ENCODE measurements around the gene WNK2.

Gene WNK2

DNA sequence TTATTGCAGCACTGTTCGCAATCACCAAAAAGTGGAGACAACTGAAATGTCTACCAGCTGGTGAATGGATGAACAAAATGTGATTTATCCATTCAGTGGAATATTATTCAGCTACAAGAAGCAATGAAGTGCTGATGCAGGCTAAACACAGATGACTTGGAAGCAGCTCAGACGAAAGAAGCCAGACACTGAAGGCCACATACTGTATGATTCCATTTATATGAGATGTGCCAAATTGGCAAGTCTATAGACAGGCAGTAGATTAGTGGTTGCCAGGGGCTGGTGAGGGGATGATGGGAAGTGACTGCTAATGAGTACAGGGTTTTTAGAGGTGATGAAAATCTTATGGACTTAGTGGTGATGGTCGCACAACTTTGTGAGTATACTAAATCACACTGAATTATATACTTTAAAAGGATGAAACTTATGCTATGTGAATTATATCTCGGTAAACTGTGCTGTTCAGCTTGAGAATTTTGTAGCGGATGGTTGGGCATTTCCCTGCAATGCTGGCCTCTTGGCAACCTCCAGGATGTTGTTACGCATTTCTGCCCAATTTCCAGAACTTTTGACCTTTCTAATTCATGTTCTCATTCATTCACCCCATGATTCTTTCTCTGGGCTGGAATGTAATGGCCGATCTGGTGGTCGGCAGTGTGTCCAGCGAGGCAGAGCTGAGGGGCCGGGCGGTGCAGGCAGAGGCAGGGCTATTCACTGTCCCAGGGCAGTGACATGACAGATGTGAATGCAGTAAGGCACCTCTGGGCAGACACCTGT, 22.0 kb upstream of the WNK2 start:
- DNase-seq: peak; percentile 19

- no peak for DNase-seq
Observed at GRCh38 chr9:93164085-93164484, 19.9 kb upstream of the WNK2 start.

GRCh38 chr9:93166699-93167098, 17.2 kb upstream of the WNK2 start:
- DNase-seq: no peak

DNA sequence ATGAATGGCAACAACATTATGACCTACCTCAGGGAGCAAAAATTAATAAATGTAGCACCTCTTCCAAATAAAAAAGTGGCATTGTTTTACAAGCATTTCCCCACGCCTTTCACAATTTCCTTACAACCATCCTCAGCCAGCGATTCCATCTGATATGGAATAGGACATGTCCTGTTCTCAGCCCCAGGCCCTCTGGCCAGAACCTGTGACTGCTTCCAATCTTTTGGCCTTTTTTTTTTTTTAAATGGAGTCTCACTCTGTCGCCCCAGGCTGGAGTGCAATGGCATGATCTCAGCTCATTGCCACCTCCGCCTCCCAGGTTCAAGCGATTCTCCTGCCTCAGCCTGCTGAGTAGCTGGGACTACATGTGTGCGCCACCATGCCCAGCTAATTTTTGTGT, 16.8 kb upstream of the WNK2 start:
- DNase-seq: no peak

GRCh38 chr9:93167838-93168237, 16.1 kb upstream of the WNK2 start:
- no peak for DNase-seq

DNA sequence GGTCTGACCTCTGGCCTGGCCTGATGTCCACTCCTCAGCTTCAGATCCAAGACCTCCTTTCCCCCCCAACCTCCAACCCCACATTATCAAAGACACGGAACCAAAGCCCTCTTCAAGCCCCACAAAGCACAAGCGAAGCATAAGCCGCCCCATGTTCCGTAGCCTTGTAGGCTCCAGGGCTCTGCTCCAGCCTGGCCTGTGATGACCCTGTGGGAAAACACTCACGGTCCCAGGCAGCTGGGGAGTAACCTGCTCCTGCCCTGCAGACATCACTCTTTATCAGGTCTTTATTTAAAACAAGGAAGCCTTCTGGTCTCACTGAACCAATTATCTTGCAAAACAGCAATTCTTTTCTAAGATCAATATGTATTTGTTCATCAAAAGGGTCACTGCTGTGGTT, 15.4 kb upstream of the WNK2 start:
- DNase-seq: no peak

DNA sequence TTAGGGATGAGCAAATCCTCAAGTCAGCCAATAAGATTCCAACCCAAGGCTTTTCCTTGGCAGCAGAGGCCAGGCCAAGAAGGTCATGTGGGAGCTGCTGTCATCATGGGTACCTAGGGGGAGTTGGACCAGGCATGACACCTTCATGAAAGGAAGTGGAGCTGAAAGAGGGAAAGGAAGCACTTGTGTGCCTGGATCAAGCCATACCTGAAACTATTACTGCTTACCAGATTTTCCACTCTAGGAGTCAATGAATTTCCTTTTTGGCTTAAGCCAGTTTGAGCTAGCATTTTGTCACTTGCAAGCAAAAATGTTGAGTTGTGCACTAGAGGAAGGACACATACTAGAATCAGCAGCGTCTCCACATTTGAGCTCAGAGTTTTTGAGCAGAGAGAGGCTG, 14.5 kb upstream of the WNK2 start:
- DNase-seq: no peak

- DNase-seq: no peak
Observed at GRCh38 chr9:93170571-93170970, 13.4 kb upstream of the WNK2 start.

DNA sequence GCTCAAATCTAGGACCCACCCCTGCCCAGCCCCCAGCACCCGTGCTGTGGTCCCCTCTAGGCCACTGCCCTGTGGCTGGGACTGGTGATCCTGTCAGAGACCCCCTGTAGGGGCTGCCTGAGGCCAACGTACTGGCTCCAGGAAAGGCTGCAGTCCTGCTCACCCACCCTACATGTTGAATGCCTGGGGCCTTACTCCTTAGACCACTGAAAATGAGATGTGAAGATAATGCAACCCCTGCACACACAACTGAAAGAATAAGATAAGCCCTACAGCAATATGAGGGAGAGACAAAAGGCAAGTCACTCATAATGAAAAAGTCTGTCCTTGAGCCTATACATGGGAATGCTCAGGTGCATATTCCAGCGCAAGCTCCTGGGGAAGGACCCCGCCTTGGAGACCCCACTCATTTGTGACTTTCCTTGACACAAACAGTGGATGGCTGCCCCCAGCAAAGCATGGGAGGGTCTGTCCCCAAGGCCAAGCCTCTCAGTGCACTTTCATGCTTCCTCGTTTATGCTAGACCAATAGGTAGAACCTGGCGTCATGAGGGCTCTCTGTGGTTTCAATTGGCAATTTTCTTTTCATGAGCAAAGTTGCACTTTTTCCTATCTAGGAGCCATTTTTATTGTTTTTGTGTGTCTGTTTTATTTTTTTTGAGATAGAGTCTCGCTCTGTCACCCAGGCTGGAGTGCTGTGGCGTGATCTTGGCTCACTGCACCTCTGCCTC, 12.5 kb upstream of the WNK2 start:
- DNase-seq: no peak

GRCh38 chr9:93172666-93173364, 11.1 kb upstream of the WNK2 start:
- DNase-seq: no peak

DNA sequence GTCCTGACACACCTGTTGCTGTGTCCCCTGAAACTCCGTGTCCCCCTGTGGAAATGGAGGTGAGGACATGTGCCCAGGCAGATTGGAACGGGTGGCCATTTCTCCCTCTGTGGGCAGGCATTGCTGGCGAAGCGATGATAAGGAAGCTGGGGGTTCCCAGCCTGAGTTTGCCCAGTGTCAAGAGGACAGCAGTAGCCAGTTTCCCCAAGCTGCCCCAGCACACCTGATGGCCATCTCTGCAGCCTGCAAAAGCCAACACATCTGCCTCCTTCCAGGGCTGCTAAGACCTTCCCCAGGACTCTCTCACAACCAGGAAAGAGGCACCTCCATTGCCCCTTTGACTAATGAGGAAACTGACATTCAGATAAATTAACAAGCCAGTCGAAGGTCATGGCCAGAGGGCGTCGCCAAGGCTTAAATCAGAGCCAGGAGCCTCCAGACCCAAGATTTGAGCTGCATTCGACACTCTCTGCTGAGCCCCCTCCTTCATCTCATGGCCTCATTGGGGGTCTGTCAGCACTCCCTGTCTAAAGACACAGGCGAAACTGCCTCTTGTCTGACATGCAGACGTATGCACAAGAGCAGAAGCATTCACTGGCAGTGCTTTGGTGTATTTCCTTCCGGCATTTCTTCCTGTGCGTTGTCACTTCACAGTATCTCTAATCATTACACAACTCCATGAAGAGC, 10.4 kb upstream of the WNK2 start:
- no peak for DNase-seq

DNA sequence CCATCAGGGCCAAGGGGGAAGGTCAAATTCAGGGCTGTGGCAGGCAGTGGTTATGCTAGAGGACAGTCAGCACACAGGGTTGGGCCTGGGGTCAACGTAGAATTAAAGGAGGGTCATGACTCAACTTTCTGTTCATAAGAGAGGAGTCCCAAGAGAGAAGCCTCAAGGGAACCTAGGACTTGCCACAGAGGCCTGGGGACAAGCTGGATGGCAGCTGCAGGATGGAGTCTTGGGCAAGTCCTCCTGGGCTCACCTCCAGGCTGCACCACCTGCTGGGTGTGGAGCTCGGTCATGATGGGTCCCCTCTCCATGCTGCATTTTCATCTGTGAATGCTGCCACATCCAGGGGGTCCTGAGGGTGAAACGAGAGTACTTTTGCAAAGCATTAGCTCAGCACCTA, 9.0 kb upstream of the WNK2 start:
- DNase-seq: no peak

GRCh38 chr9:93177676-93178075, 6.3 kb upstream of the WNK2 start:
- DNase-seq: no peak

DNA sequence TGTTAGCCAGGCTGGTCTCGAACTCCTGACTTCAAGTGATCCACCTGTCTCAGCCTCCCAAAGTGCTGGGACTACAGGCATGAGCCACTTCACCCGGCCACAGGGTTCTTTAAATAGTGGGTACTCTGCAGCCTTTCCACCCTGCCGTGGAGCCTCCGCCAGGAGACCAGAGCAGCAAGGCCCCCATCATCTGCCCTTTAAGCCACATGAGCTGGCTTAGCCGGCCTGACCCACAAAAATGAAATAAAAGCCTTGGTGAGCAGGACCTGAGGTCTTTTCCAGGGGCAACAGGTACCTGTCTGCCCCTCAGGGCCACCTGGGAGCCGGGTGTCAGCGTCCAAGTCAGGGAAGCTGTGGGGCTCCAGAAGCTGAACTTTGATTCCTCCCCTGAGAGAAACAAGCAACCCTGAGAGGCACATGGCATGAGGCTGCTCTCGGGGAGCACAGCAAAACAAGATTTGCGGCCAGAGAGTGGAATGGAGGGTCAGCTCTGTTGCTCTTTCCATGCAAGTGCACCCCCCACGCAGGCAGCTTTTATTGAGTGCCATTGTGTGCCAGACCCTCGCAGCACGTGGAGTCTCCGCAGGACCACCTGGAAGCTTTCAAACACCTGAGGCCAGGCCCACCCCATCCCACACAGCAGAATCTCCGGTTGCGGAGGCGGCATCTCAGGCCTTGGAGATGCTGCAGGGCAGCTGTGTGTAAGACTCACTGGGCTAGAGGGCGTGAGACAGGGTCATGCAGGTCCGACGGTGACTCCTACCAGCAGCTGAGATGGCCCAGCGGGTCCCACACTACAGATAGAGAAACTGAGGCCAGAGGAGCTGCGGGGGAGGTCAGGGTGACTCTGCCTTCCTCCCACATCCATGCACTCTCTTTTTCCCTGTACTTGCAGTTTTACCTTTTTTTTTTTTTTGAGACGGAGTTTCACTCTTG, 4.8 kb upstream of the WNK2 start:
- no peak for DNase-seq

GRCh38 chr9:93180938-93181337, 3.0 kb upstream of the WNK2 start:
- DNase-seq: no peak

- no peak for DNase-seq
Observed at GRCh38 chr9:93181672-93182435, 2.1 kb upstream of the WNK2 start.

DNA sequence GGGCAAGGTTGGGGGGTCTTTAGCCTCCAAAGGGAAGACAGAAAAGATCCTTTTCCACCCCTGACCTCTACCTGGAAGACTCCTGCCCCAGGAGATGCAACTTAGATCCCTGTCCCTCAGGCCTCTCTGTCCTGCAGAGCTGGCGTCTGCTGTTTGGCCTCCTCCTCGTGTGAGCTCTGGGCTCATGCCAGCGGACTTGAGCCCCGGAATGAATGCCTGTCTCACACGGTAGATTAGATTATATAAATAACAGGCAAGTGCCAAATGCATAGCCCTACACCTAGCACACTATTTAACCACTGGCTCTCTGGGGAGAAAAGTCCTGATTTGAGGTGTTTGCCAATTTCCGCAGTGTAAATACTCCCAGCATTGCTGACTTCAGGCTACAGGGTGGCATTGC, 1.4 kb upstream of the WNK2 start:
- DNase-seq: no peak

DNA sequence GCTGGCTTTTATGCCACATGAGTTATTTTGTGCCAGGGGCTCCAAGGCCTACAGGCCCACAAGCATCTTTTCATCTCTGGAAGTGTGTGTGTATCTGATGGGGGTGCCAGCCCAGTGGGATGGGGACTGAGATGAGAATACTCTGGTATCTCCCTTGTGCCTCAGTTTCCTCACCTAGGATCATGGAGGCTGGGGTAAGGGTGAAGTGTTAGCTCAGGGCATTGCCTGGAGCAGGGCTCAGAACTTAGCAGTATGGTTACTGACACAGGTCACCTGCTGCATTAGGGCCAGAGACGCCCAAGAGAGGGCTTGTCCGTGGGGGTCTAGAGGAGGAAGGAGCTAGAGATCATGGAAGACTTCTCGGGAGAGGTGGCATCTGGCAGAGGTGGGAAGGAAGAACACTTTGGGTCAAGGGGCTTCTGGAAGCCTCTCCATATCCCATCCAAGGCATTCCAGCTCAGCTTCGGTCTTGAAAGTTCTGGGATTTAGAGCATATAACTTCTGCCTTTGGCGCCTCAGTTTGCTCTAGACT, 742 bp upstream of the WNK2 start:
- no peak for DNase-seq

- no peak for DNase-seq
Observed at GRCh38 chr9:93184432-93185265, 710 bp downstream of the WNK2 start.
